Measurements from ENCODE around the gene KCNH8.

DNA sequence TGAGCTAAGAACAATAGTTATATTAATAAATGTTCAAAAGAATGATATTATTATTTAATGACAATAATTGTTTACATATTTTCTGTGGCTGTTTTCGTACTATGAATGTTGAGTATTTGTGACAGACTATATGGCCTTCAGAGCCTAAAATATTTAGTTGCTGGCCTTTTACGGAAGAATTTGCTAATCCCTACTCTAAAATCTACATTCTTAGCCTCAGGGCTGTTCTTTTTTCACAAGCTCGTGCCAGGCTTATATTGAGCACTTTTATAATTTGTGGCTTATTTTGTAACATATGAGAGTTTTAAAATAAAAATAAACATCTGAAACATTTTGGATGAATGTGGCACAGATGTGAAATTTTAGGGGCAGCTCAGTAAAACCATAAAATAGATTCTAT lies 79.9 kb downstream of the KCNH8 start:
- no peak for TF ChIP-seq POLR2A (IDR thresholded peaks at IDR 0.05)
- TF ChIP-seq, protein P1, sequence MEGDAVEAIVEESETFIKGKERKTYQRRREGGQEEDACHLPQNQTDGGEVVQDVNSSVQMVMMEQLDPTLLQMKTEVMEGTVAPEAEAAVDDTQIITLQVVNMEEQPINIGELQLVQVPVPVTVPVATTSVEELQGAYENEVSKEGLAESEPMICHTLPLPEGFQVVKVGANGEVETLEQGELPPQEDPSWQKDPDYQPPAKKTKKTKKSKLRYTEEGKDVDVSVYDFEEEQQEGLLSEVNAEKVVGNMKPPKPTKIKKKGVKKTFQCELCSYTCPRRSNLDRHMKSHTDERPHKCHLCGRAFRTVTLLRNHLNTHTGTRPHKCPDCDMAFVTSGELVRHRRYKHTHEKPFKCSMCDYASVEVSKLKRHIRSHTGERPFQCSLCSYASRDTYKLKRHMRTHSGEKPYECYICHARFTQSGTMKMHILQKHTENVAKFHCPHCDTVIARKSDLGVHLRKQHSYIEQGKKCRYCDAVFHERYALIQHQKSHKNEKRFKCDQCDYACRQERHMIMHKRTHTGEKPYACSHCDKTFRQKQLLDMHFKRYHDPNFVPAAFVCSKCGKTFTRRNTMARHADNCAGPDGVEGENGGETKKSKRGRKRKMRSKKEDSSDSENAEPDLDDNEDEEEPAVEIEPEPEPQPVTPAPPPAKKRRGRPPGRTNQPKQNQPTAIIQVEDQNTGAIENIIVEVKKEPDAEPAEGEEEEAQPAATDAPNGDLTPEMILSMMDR (IDR thresholded peaks at IDR 0.05) = no peak

Measured in prostate gland (tissue), 2 donors.